ENCODE data around the gene ITPRID1.

- TF ChIP-seq ZNF24 (IDR thresholded peaks at IDR 0.05): no peak
- no peak for TF ChIP-seq POLR2A (IDR thresholded peaks at IDR 0.05; ENCODE audit: low read depth, low read length)
- no peak for TF ChIP-seq DPF2 (IDR thresholded peaks at IDR 0.05)
- TF ChIP-seq POLR2AphosphoS5 (IDR thresholded peaks at IDR 0.05; ENCODE audit: low read length): no peak
- no peak for TF ChIP-seq FOXM1 (IDR thresholded peaks at IDR 0.05; ENCODE audit: low read depth, low read length)
- TF ChIP-seq SKIL (IDR thresholded peaks at IDR 0.05; ENCODE audit: low read depth, poor library complexity, severe bottlenecking): no peak
- no peak for TF ChIP-seq BCLAF1 (IDR thresholded peaks at IDR 0.05)
- no peak for TF ChIP-seq NFIC (IDR thresholded peaks at IDR 0.05; ENCODE audit: low read depth, low read length)
- no peak for TF ChIP-seq CTCF (IDR thresholded peaks at IDR 0.05 in 2 of 3, conservative IDR thresholded peaks at IDR 0.05 in 1 of 3; ENCODE audit: control insufficient read depth in 2 of 3, extremely low read depth in 1 of 3, insufficient read depth in 1 of 3, low read depth in 3 of 3, low read length in 3 of 3)
- no peak for TF ChIP-seq USF1 (IDR thresholded peaks at IDR 0.05; ENCODE audit: borderline replicate concordance, extremely low read length, insufficient read depth, low read depth, low read length)
These were observed 5.1 kb upstream of the ITPRID1 start for GRCh38 chr7:31508823-31509222.
